ENCODE measurements around the gene FMO1.

The FMO1 gene

DNA sequence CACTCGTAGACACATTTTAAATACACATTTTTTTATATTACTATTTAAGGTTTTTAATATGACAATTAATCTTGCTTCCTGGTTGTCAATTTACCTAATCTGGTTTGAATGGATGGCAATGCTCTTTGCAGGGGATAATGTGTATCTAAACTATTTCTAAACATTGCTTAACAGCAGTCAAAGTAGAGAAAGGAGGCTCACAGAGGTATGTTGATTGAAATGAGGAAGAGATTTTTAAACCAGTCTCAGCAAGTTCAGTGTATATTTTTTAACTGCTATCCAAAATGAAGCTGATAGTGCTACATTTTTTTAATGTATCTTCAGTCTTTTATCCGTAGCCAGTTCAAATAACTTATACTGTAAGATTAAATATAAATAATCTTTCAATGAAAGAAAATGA is 17.4 kb downstream of the FMO1 start:
- TF ChIP-seq, protein P1, sequence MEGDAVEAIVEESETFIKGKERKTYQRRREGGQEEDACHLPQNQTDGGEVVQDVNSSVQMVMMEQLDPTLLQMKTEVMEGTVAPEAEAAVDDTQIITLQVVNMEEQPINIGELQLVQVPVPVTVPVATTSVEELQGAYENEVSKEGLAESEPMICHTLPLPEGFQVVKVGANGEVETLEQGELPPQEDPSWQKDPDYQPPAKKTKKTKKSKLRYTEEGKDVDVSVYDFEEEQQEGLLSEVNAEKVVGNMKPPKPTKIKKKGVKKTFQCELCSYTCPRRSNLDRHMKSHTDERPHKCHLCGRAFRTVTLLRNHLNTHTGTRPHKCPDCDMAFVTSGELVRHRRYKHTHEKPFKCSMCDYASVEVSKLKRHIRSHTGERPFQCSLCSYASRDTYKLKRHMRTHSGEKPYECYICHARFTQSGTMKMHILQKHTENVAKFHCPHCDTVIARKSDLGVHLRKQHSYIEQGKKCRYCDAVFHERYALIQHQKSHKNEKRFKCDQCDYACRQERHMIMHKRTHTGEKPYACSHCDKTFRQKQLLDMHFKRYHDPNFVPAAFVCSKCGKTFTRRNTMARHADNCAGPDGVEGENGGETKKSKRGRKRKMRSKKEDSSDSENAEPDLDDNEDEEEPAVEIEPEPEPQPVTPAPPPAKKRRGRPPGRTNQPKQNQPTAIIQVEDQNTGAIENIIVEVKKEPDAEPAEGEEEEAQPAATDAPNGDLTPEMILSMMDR (IDR thresholded peaks at IDR 0.05; ENCODE audit: insufficient read depth, low read length, poor library complexity, severe bottlenecking) = no peak
- TF ChIP-seq EZH2phosphoT487 (conservative IDR thresholded peaks at IDR 0.05; ENCODE audit: low read length) = no peak
- Histone ChIP-seq H3F3A (ENCODE audit: insufficient read depth) (no peaks in the 10 kb centered on the region), H3K27ac (ENCODE audit: low read depth, low read length) (no peak overlapping the region), H3K36me3 (ENCODE audit: low read length) (no peaks in the 10 kb centered on the region), H3K9ac (ENCODE audit: low read length) (no peak overlapping the region), H4K20me1 (ENCODE audit: low read depth, low read length) (no peaks in the 10 kb centered on the region), H3K79me2 (ENCODE audit: insufficient read depth, low read length) (no peaks in the 10 kb centered on the region), H3K4me2 (ENCODE audit: low read depth, low read length, poor library complexity, severe bottlenecking) (no peak overlapping the region), H2AFZ (ENCODE audit: low read depth, low read length, severe bottlenecking) (no peak overlapping the region), H3K4me3 (ENCODE audit: insufficient read depth, low read length, poor library complexity, severe bottlenecking) (no peak overlapping the region), H3K9me2 (replicated peaks; ENCODE audit: insufficient read depth, low read length) (no peaks in the 10 kb centered on the region), H3K27me3 (ENCODE audit: low read length) (no peaks in the 10 kb centered on the region), H3K9me3 (ENCODE audit: insufficient read depth, low read length) (no peaks in the 10 kb centered on the region)

DNA sequence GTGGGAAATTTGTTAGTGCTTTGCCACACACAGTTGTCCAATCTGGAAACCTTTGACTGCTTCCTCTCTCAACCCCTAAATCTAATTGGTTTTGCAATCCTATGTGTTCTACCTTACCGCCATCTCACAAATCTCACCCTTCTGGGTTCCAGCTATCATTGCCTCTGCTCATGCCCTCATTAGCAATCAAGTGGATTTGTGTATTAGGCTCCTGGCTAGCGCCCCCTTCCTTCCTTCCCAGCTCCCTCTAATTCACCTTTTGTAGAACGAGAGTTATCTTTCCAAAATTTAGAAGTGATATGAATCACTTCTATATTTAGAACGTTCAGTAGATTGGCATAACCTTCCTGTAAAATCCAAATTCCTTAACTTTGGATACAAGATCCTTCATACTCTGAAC is 18.6 kb downstream of the FMO1 start:
- Histone ChIP-seq H3K36me3 (ENCODE audit: low read length) (no peaks in the 10 kb centered on the region), H3F3A (ENCODE audit: insufficient read depth) (no peaks in the 10 kb centered on the region), H3K9me3 (ENCODE audit: insufficient read depth, low read length) (no peaks in the 10 kb centered on the region), H3K9ac (ENCODE audit: low read length) (no peak overlapping the region), H4K20me1 (ENCODE audit: low read depth, low read length) (no peaks in the 10 kb centered on the region), H2AFZ (ENCODE audit: low read depth, low read length, severe bottlenecking) (no peak overlapping the region), H3K27me3 (ENCODE audit: low read length) (no peaks in the 10 kb centered on the region), H3K79me2 (ENCODE audit: insufficient read depth, low read length) (no peaks in the 10 kb centered on the region), H3K4me2 (ENCODE audit: low read depth, low read length, poor library complexity, severe bottlenecking) (no peak overlapping the region), H3K27ac (ENCODE audit: low read depth, low read length) (no peak overlapping the region), H3K4me3 (ENCODE audit: insufficient read depth, low read length, poor library complexity, severe bottlenecking) (no peak overlapping the region), H3K9me2 (replicated peaks; ENCODE audit: insufficient read depth, low read length) (no peaks in the 10 kb centered on the region)
- TF ChIP-seq, protein P1 (IDR thresholded peaks at IDR 0.05; ENCODE audit: insufficient read depth, low read length, poor library complexity, severe bottlenecking) = no peak
- no peak for TF ChIP-seq EZH2phosphoT487 (conservative IDR thresholded peaks at IDR 0.05; ENCODE audit: low read length)

DNA sequence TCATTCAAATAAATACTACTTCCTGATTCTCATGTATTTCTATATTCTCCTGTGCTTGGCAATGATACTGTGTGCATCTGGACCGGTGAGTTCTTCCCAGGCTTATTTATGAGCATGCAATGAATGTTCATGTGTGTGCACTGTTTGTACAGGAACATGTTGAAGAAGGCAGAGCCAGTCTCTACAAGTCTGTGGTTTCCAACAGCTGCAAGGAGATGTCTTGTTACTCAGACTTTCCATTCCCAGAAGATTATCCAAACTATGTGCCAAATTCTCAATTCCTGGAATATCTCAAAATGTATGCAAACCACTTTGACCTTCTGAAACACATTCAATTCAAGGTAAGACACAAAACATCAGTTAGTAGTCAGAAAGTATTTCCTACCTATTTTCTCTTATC is 19.1 kb downstream of the FMO1 start:
- H2AFZ ChIP-seq (ENCODE audit: low read depth, low read length, severe bottlenecking) = no peak overlapping the region
- no peaks in the 10 kb centered on the region for H4K20me1 ChIP-seq (ENCODE audit: low read depth, low read length)
- no peak overlapping the region for H3K4me3 ChIP-seq (ENCODE audit: insufficient read depth, low read length, poor library complexity, severe bottlenecking)
- no peaks in the 10 kb centered on the region for H3K9me2 ChIP-seq (replicated peaks; ENCODE audit: insufficient read depth, low read length)
- no peaks in the 10 kb centered on the region for H3K9me3 ChIP-seq (ENCODE audit: insufficient read depth, low read length)
- H3K27ac ChIP-seq (ENCODE audit: low read depth, low read length) = no peak overlapping the region
- TF ChIP-seq, protein P1 (IDR thresholded peaks at IDR 0.05; ENCODE audit: insufficient read depth, low read length, poor library complexity, severe bottlenecking) = no peak
- TF ChIP-seq EZH2phosphoT487 (conservative IDR thresholded peaks at IDR 0.05; ENCODE audit: low read length) = no peak
- H3K9ac ChIP-seq (ENCODE audit: low read length) = no peak overlapping the region
- no peaks in the 10 kb centered on the region for H3K27me3 ChIP-seq (ENCODE audit: low read length)
- H3K79me2 ChIP-seq (ENCODE audit: insufficient read depth, low read length) = no peaks in the 10 kb centered on the region
- H3F3A ChIP-seq (ENCODE audit: insufficient read depth) = no peaks in the 10 kb centered on the region
- H3K36me3 ChIP-seq (ENCODE audit: low read length) = no peaks in the 10 kb centered on the region
- no peak overlapping the region for H3K4me2 ChIP-seq (ENCODE audit: low read depth, low read length, poor library complexity, severe bottlenecking)

All from SU-DHL-6 (cell line).